Measurements from ENCODE around the gene OR10J1.

OR10J1 gene

GRCh38 chr1:159430985-159431384 is 8.5 kb upstream of the OR10J1 start:
- no peak for DNase-seq (ENCODE audit: low read depth)
- TF ChIP-seq CTCF (conservative IDR thresholded peaks at IDR 0.05; ENCODE audit: control insufficient read depth, insufficient read depth, low read depth, low read length): no peak
- H3K4me3 ChIP-seq (ENCODE audit: control insufficient read depth, low read depth, low read length): no peak overlapping the region

GRCh38 chr1:159431904-159432303 is 7.6 kb upstream of the OR10J1 start, which contains the start of gene OR10J4:
Gene OR10J4 (plus strand): TSS chr1:159432204.
- no peak for DNase-seq (ENCODE audit: low read depth)
- no peak for TF ChIP-seq CTCF (conservative IDR thresholded peaks at IDR 0.05; ENCODE audit: control insufficient read depth, insufficient read depth, low read depth, low read length)
- H3K4me3 ChIP-seq (ENCODE audit: control insufficient read depth, low read depth, low read length): no peak within 1 kb of the TSS

- DNase-seq (ENCODE audit: low read depth): no peak
- H3K4me3 ChIP-seq (ENCODE audit: control insufficient read depth, low read depth, low read length): no peak overlapping the region
- no peak for TF ChIP-seq CTCF (conservative IDR thresholded peaks at IDR 0.05; ENCODE audit: control insufficient read depth, insufficient read depth, low read depth, low read length)
Measured at GRCh38 chr1:159436469-159436868, 3.1 kb upstream of the OR10J1 start.

- no peak for TF ChIP-seq CTCF (conservative IDR thresholded peaks at IDR 0.05; ENCODE audit: control insufficient read depth, insufficient read depth, low read depth, low read length)
Measured at GRCh38 chr1:159441360-159441759, 1.8 kb downstream of the OR10J1 start.

GRCh38 chr1:159442428-159442827 is 2.9 kb downstream of the OR10J1 start:
- H3K4me3 ChIP-seq (ENCODE audit: control insufficient read depth, low read depth, low read length): no peak overlapping the region
- no peak for TF ChIP-seq CTCF (conservative IDR thresholded peaks at IDR 0.05; ENCODE audit: control insufficient read depth, insufficient read depth, low read depth, low read length)
- no peak for DNase-seq (ENCODE audit: low read depth)

More at GRCh38 chr1:159441360-159441759, 1.8 kb downstream of the OR10J1 start:
- H3K4me3 ChIP-seq (ENCODE audit: control insufficient read depth, low read depth, low read length): no peak overlapping the region
- no peak for DNase-seq (ENCODE audit: low read depth)

GRCh38 chr1:159443066-159443750 is 3.7 kb downstream of the OR10J1 start:
- no peak overlapping the region for H3K4me3 ChIP-seq (ENCODE audit: control insufficient read depth, low read depth, low read length)
- DNase-seq (ENCODE audit: low read depth): no peak
- no peak for TF ChIP-seq CTCF (conservative IDR thresholded peaks at IDR 0.05; ENCODE audit: control insufficient read depth, insufficient read depth, low read depth, low read length)
